ENCODE measurements around the gene TAT.

Gene TAT

DNA sequence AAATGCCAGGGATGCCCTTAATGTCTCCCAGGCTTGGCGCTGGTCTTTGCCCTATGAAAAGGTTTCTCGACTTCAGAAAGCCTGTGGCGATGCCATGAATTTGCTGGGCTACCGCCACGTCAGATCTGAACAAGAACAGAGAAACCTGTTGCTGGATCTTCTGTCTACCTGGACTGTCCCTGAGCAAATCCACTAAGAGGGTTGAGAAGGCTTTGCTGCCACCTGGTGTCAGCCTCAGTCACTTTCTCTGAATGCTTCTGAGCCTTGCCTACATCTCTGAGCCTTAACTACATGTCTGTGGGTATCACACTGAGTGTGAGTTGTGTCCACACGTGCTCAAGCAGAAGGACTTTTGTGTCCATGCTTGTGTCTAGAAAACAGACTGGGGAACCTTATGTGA is 39.2 kb downstream of the TAT start:
- peak; percentile 10 for DNase-seq

DNA sequence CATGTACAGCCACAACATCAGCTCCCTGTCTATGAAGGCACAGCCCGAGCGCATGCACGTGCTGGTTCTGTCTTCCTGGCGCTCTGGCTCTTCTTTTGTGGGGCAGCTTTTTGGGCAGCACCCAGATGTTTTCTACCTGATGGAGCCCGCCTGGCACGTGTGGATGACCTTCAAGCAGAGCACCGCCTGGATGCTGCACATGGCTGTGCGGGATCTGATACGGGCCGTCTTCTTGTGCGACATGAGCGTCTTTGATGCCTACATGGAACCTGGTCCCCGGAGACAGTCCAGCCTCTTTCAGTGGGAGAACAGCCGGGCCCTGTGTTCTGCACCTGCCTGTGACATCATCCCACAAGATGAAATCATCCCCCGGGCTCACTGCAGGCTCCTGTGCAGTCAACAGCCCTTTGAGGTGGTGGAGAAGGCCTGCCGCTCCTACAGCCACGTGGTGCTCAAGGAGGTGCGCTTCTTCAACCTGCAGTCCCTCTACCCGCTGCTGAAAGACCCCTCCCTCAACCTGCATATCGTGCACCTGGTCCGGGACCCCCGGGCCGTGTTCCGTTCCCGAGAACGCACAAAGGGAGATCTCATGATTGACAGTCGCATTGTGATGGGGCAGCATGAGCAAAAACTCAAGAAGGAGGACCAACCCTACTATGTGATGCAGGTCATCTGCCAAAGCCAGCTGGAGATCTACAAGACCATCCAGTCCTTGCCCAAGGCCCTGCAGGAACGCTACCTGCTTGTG is 40.0 kb downstream of the TAT start:
- no peak for DNase-seq

DNA sequence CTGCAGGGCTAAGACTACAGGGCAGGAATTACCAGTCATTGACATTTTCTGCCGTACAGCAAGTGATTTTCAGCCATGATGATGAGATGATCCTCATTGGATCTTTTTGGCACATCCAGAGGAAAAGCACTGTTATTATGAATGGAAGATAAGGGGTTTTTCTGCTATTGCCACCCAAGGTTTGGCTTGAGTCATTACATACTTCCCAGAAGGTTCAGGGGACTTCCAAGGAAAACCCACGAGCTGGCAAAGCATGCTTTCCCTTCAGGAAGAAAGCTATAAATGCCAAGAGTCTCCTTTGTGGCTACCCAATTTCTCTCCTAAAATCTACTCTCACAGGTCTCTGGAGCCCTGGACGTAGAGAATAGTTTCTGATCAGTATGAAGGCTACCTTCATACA is 44.5 kb downstream of the TAT start:
- no peak for DNase-seq

DNA sequence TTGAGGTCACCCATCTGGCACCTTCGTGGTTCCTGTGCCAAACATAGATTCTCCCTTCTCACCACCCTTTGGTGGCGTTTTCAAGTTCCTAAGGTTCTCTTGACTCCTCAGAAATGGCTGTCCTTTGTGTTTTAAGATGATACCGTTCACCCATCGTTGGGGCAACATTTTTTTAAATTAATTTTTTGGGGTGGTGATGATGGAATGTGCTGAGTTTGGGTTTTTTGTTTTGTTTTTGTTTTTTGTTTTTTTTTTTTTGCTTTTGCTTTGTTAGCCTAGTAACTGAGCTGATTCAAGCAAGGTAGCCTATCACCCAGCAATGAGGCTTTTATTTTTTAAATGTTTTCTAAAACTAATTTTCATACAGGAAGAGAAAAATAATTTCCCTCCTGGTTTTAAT is 48.0 kb downstream of the TAT start:
- no peak for DNase-seq

DNA sequence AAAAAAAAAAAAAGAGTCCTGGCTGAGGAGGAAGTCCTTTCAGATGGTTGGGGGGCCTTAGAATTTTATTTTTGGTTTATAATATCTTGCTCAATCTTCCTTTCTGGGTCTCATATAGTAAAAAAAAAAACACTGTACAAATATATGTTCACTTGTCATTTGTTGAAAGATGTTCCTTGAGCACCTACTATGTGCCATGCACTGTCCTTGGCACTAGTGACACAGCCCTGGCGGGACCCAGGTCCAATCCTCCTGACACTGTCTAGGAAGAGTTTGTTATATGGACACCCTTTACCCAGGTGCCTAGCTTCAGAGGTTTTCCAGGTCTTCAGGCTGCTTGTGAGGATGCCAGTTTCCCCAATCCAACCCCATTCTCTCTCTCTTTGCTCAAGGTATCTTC is 48.6 kb downstream of the TAT start:
- no peak for DNase-seq

DNA sequence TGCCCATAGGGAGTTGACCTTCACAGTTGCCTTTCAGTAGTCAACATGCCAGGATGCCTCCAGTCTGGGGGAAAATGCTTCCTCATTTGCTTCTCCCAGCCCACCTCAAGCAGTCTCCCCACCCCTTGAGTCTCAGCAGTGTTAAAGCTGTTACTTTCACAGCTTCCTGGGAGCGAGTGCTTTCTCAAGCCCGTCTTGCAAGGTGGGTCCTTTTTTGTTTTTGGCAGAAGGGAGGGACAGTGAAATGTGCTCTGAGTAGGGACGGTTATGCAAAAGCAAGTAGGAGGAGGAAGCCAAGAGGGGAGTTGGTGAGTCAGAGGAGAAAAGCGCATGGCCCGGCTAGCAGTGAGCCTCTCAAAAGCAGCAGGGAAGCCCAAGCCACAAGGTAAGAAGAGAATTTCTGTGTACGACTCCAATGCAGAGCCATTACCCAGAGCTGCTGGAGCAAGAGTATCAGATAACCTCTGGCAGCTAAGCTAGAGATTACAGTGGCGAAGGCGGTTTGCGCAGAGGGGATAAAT is 50.7 kb downstream of the TAT start, which contains the start of gene CHST4:
CHST4 (plus strand) TSS at position 316 of the 521 bp plus-strand sequence. CDS start 10,252 bp downstream, outside the sequence.
- peak; percentile 42 for DNase-seq

DNA sequence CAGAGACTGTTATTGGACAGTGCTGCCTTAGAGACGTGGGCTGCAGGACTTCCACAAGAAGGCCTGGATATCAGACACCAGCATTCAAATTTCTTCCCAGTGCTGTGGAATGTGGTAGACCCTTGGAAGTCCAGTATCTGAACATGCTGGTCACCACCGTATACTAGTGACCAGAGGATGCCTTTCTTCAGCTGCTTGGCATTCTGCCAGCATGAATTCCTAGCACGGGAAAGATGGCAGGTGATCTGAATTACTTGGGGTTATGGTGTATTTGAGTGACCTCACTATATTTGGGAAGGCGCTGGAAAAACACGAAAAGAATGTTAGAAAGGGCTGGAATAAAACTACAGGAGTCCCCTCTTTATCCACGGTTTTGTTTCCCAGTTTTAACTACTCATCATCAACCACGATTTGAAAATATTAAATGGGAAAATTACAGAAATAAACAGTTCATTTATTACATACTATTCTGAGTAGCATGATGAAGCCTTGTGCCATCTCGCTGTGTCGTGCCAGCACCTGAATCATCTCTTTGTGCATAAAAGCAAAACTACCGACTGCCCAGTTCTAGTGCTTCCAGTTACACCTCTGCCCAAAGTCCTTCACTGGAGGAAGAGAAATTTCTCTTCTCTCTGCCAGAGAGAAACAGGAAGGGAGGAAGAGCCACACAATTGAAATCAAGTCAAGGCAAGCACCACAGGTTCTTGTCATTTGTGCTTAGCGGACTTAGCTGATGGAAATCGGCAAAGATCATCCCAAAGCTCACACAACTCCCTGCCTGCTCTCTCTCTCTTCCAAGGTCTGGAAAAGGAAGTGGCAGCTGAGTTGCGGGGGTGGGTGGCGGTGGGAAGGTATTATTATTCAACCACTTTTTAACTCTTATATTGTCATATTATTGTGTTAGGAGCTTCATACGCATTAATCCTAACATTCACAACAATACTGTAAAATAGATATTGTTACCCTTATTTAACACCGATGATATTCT is 52.0 kb downstream of the TAT start:
- DNase-seq = no peak

DNA sequence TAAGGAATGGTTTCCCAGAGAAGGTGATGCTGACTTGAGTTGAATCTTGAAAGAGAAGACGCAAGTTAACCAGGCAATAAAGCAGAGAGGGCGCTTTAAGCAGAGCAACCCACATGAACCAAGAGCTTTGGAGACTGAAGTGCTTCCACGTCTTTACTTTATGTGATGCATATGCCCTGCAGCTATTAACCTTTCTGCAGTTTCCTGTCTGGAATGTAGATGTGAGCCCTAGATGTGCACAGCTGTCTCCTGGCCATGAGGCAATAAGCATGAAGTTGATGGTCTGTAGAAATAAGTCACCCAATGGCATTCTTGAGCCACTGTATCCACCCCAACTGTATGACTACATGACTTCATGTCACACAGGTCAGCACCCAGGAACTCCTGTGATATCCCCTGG is 56.3 kb downstream of the TAT start:
- DNase-seq = no peak
